GM12891 (cell line): ENCODE data around the gene SCFD2.

ENCODE experiments used
- PAX5 ChIP-seq: IDR thresholded peaks from 2 replicates; pipeline ENCODE4 v1.6.1; 2011; ENCODE audit warnings: low read length, moderate library complexity, mild to moderate bottlenecking; ENCODE audit not compliant: insufficient read depth, severe bottlenecking
- POLR2A ChIP-seq: IDR thresholded peaks from 2 replicates; pipeline ENCODE4 v1.6.1; 2011; ENCODE audit warnings: low read depth, low read length, control low read depth
- POLR2AphosphoS5 ChIP-seq: IDR thresholded peaks from 2 replicates; pipeline ENCODE4 v1.6.1; 2011; ENCODE audit warnings: low read depth, low read length, control low read depth
- TAF1 ChIP-seq: IDR thresholded peaks from 2 replicates; pipeline ENCODE4 v1.6.1; 2011; ENCODE audit warnings: low read depth, low read length, control low read depth

GRCh38 chr4:52968241-52968640, 397.6 kb downstream of the SCFD2 start:
- TF ChIP-seq TAF1 (no peak), POLR2AphosphoS5 (no peak), POLR2A (no peak), PAX5 (no peak)
